Psoas muscle (tissue), 8 donors: ENCODE results near the gene MAN2A1. TPM values are rescaled to one million over a fixed set of nuclear protein-coding genes. Genes with fewer than 3 reads are reported as not detected.

Experiments
- ATAC-seq, 4 donors: fragments of 200-7000 bp; cut with Tn5 transposase; one replicate each; pipeline ENCODE4 v1.9.1; 2020; ENCODE audit warnings: moderate library complexity in 3 of 4, mild to moderate bottlenecking in 2 of 4
- DNase-seq, 2 donors: peaks; one replicate each; pipeline ENCODE4 v3.0.0-alpha.2; 2020
- H3K27ac ChIP-seq: fragments of 200-600 bp; one replicate; pipeline ENCODE4 v1.8.0; 2022
- H3K27me3 ChIP-seq, 3 donors: fragments of 200-600 bp in 1 of 3; one replicate each; pipeline versions ENCODE4 v1.6.1 to v1.8.0; 2013 to 2022; ENCODE audit warnings: low read length in 2 of 3, mild to moderate bottlenecking in 2 of 3, moderate library complexity in 1 of 3; ENCODE audit not compliant: insufficient read depth in 3 of 3
- H3K36me3 ChIP-seq, 2 donors: fragments of 200-600 bp in 1 of 2; one replicate each; pipeline versions ENCODE4 v1.6.1 to v1.8.0; 2013 to 2022; ENCODE audit warnings: low read depth in 1 of 2, mild to moderate bottlenecking in 1 of 2, moderate library complexity in 1 of 2; ENCODE audit not compliant: insufficient read depth in 1 of 2
- H3K4me1 ChIP-seq: fragments of 200-600 bp; one replicate; pipeline ENCODE4 v1.8.0; 2022
- H3K4me3 ChIP-seq: fragments of 200-600 bp; one replicate; pipeline ENCODE4 v1.8.0; 2022; ENCODE audit warnings: mild to moderate bottlenecking
- H3K9me3 ChIP-seq: fragments of 200-600 bp; one replicate; pipeline ENCODE4 v1.8.0; 2022
- CTCF ChIP-seq: fragments of 200-600 bp; IDR thresholded peaks from one replicate; pipeline ENCODE4 v1.8.0; 2022; ENCODE audit warnings: antibody characterized with exemption
- whole genome bisulfite sequencing, 3 donors: extraction: QIAGEN DNeasy Blood & Tissue Kit; methylation state at CpG; one replicate each; pipeline versions ENCODE4 v1.1.6 to v1.1.7; 2013; 5-methylcytosine and 5-hydroxymethylcytosine counted together
- intact Hi-C, 2 donors: fragments of 100-400 bp; cut with DNase I; formaldehyde crosslinking; loops; one replicate each; pipeline versions ENCODE4 v1.11.0 to v1.14.2; 2022
- polyA plus RNA-seq, 3 donors: library from polyadenylated mRNA; stranded (reverse); fragments of 200-250 nt; gene quantifications; one replicate each; pipeline ENCODE4 v1.2.3, GENCODE V29; 2013
- total RNA-seq, 4 donors: library from RNA; stranded (reverse); fragmentation: NEBNext Ultra II Directional in 2 of 4; extraction: Animal tissue kit (Norgen Biotek cat#: 25700) in 2 of 4; gene quantifications; one replicate each; pipeline versions ENCODE4 v1.2.1 to v1.2.4, GENCODE V29; 2021 to 2023
- donor health status: healthy with polysubstance abuse.
- donor health status: DM: no; HTN: no; CAD: no; lungs with moderate emphysema.
- donor health status: Bipolar disorder and iron deficiency.
- donor health status: healthy.
- donor health status: DM: yes; HTN: yes; CAD: no.
- donor health status: DM: no; HTN: no; CAD: no.
- donor health status: DM: no; HTN: no; CAD: no.
- donor health status: DM: yes; HTN: yes; CAD: no.

The MAN2A1 gene
- total and polyA plus RNA-seq, 7 donors, result 4.2 to 18.3 (median 12.8) TPM

GRCh38 chr5:109721741-109722140 is 32.0 kb downstream of the MAN2A1 start:
- no peak for TF ChIP-seq CTCF
- ATAC-seq (no peak), DNase-seq (no peak)
- Histone ChIP-seq H3K27ac (no peak overlapping the region), H3K4me1 (peaks cover 12% of the 10 kb centered on the region), H3K36me3 (peaks cover 0 to 6% of the 10 kb centered on the region in 2 donors), H3K27me3 (no peaks in the 10 kb centered on the region), H3K4me3 (no peak overlapping the region), H3K9me3 (no peaks in the 10 kb centered on the region)
- 97 to 99% (median 98%) methylated on average over 1 of the region's 1 CpG for WGBS, 3 donors
- intact Hi-C loops, result no loop called here

GRCh38 chr5:109723606-109724005 is 33.9 kb downstream of the MAN2A1 start:
- ATAC-seq (no peak), DNase-seq (no peak)
- H3K4me1 ChIP-seq, result peaks cover 6% of the 10 kb centered on the region
- H3K4me3 ChIP-seq, result no peak overlapping the region
- no peaks in the 10 kb centered on the region for H3K27me3 ChIP-seq
- intact Hi-C loops, result no loop called here
- TF ChIP-seq CTCF, result no peak
- no peaks in the 10 kb centered on the region for H3K9me3 ChIP-seq
- H3K27ac ChIP-seq, result no peak overlapping the region
- no peaks in the 10 kb centered on the region for H3K36me3 ChIP-seq

GRCh38 chr5:109725135-109725534 is 35.4 kb downstream of the MAN2A1 start:
- intact Hi-C loops, result no loop called here

GRCh38 chr5:109739741-109740728 is 50.3 kb downstream of the MAN2A1 start:
- intact Hi-C loops, result loop anchor here in 1 of 2 donors (5.0 kb wide), 1 partner anchor 33 kb away; no protein-coding TSS in a partner anchor
- peak overlapping the region; percentile 40 for H3K27ac ChIP-seq
- 33 to 48% (median 36%) methylated on average over 4 of the region's 4 CpGs for WGBS, 3 donors
- no peaks in the 10 kb centered on the region for H3K9me3 ChIP-seq
- H3K36me3 ChIP-seq, result no peaks in the 10 kb centered on the region
- H3K4me3 ChIP-seq, result no peak overlapping the region
- no peak for TF ChIP-seq CTCF
- DNase-seq (no peak), ATAC-seq (peak; percentile 55 to 76 (median 64))
- H3K4me1 ChIP-seq, result peaks cover 43% of the 10 kb centered on the region
- no peaks in the 10 kb centered on the region for H3K27me3 ChIP-seq

More at GRCh38 chr5:109725135-109725534, 35.4 kb downstream of the MAN2A1 start:
- Histone ChIP-seq H3K9me3 (no peaks in the 10 kb centered on the region), H3K4me3 (no peak overlapping the region), H3K36me3 (no peaks in the 10 kb centered on the region), H3K27me3 (no peaks in the 10 kb centered on the region), H3K4me1 (peaks cover 6% of the 10 kb centered on the region), H3K27ac (no peak overlapping the region)
- TF ChIP-seq CTCF, result no peak
- DNase-seq, result no peak
- ATAC-seq, result no peak
- WGBS, 3 donors, result 80 to 98% (median 94%) methylated on average over 2 of the region's 2 CpGs
